Hematopoietic multipotent progenitor cell treated with erythropoietin and hydrocortisone succinate and interleukin-3 and kit ligand, for 6 days (in vitro differentiated cells): ENCODE results near the gene IRF4.
A peak's percentile ranks its signal among the peaks of the same experiment; 100 is the strongest.

ENCODE experiments used
- DNase-seq: peaks from one replicate; pipeline ENCODE4 v3.0.0-alpha.2; 2015

Gene IRF4

GRCh38 chr6:445571-446417, 54.2 kb downstream of the IRF4 start:
- peak; percentile 16 for DNase-seq

GRCh38 chr6:446418-447366, 55.1 kb downstream of the IRF4 start:
- no peak for DNase-seq

GRCh38 chr6:447381-448165, 56.0 kb downstream of the IRF4 start:
- DNase-seq: no peak

GRCh38 chr6:448296-449056, 56.9 kb downstream of the IRF4 start:
- DNase-seq: no peak

GRCh38 chr6:449057-449430, 57.5 kb downstream of the IRF4 start:
- DNase-seq: no peak

- no peak for DNase-seq
Measured at GRCh38 chr6:449486-450419, 58.2 kb downstream of the IRF4 start.

GRCh38 chr6:451336-451735, 59.8 kb downstream of the IRF4 start:
- DNase-seq: no peak

- no peak for DNase-seq
Measured at GRCh38 chr6:451847-452246, 60.3 kb downstream of the IRF4 start.

- no peak for DNase-seq
Measured at GRCh38 chr6:452301-453067, 60.9 kb downstream of the IRF4 start.

GRCh38 chr6:453152-453551, 61.6 kb downstream of the IRF4 start:
- DNase-seq: no peak

GRCh38 chr6:454148-454991, 62.8 kb downstream of the IRF4 start:
- no peak for DNase-seq

- DNase-seq: no peak
Measured at GRCh38 chr6:455006-455585, 63.5 kb downstream of the IRF4 start.

GRCh38 chr6:455835-456234, 64.3 kb downstream of the IRF4 start:
- no peak for DNase-seq

- DNase-seq: no peak
Measured at GRCh38 chr6:456358-456867, 64.9 kb downstream of the IRF4 start.

GRCh38 chr6:456887-457286, 65.3 kb downstream of the IRF4 start:
- no peak for DNase-seq
